ENCODE measurements around the gene KCTD6. TPM values are rescaled to one million over a fixed set of nuclear protein-coding genes. Genes with fewer than 3 reads are reported as not detected.

Gene KCTD6
- total and polyA plus RNA-seq, 2 of the 4 experiments (the other 2 are of a cell fraction) = 7.0 to 9.2 TPM

- no peak overlapping the region for H3K9ac ChIP-seq (ENCODE audit: low read depth, low read length)
- 86% methylated on average over 1 of the region's 3 CpGs; no CpG with 5 or more reads in 1 of the 2 experiments for whole genome bisulfite sequencing, 2 experiments (ENCODE audit: extremely low coverage in 2 of 2, insufficient read length in 1 of 2)
- no peak overlapping the region for H3K27ac ChIP-seq (ENCODE audit: insufficient read depth, low read length)
- H2BK5ac ChIP-seq (ENCODE audit: low read depth, low read length, poor library complexity, severe bottlenecking) = no peak overlapping the region
- DNase-seq (no peak), ATAC-seq (ENCODE audit: low read depth) (no peak)
- no TSS peak for BruUV-seq (replicated peaks)
- H3K18ac ChIP-seq (ENCODE audit: low read depth, low read length) = no peak overlapping the region
- H3K36me3 ChIP-seq (ENCODE audit: control insufficient read depth, insufficient read depth, low read length) = peaks cover 12% of the 10 kb centered on the region; the same call in 1 of the 2 replicates
- no peak overlapping the region for H3K4me3 ChIP-seq (ENCODE audit: insufficient read depth, low read depth, low read length)
- dilution Hi-C loops (cut with HindIII; ENCODE audit: low sequenced_read_pairs, unreplicated experiment) = no loop called here
- CTCF ChIA-PET = no interaction called here
- H4K91ac ChIP-seq (ENCODE audit: insufficient read depth, low read depth, low read length) = no peak overlapping the region
- H3K4me2 ChIP-seq (ENCODE audit: low read depth, low read length) = no peak overlapping the region
- H2BK120ac ChIP-seq (ENCODE audit: low read depth, low read length) = no peak overlapping the region
- intact Hi-C loops (cut with micrococcal nuclease) = no loop called here
- H3K9me1 ChIP-seq (ENCODE audit: insufficient read depth, low read length) = peaks cover 5% of the 10 kb centered on the region
- no peaks in the 10 kb centered on the region for H3K9me3 ChIP-seq (ENCODE audit: control insufficient read depth, insufficient read depth, low read length)
- no peak overlapping the region for H3K56ac ChIP-seq (ENCODE audit: extremely low read depth, insufficient read depth, low read length)
- no peak overlapping the region for H2BK20ac ChIP-seq (ENCODE audit: low read depth, low read length)
- in situ Hi-C loops (cut with MboI; ENCODE audit: low sequenced_read_pairs) = no loop called here
- H3K4ac ChIP-seq (ENCODE audit: low read depth, low read length) = no peak overlapping the region
- no peak overlapping the region for H2AFZ ChIP-seq (replicated peaks; ENCODE audit: low read length, poor library complexity)
- peaks cover 1% of the 10 kb centered on the region; the same call in 1 of the 2 replicates for H3K4me1 ChIP-seq (ENCODE audit: control insufficient read depth, insufficient read depth, low read length)
- no peak overlapping the region for H3K23ac ChIP-seq (ENCODE audit: low read depth, low read length)
- H4K20me1 ChIP-seq (ENCODE audit: insufficient read depth, low read length) = no peaks in the 10 kb centered on the region; the same call in 1 of the 2 replicates
- H2AK9ac ChIP-seq (replicated peaks; ENCODE audit: low read depth, low read length, poor library complexity) = no peak overlapping the region
- no peak overlapping the region for H2AK5ac ChIP-seq (ENCODE audit: low read depth, low read length)
- no peak overlapping the region for H4K5ac ChIP-seq (ENCODE audit: low read depth, low read length)
- H3K27me3 ChIP-seq (ENCODE audit: control insufficient read depth, insufficient read depth, low read length) = no peaks in the 10 kb centered on the region
- no peak overlapping the region for H3K14ac ChIP-seq (replicated peaks; ENCODE audit: low read depth, low read length)
- no peak overlapping the region for H4K8ac ChIP-seq (ENCODE audit: low read depth in 2 of 2, low read length in 2 of 2)
- no peak for TF ChIP-seq POLR2A (IDR thresholded peaks at IDR 0.05; ENCODE audit: low read depth, low read length)
- TF ChIP-seq RCOR1 (IDR thresholded peaks at IDR 0.05; ENCODE audit: insufficient replicate concordance, low read length) = no peak
- no peak for TF ChIP-seq NFE2L2 (IDR thresholded peaks at IDR 0.05; ENCODE audit: low read depth, low read length)
- TF ChIP-seq MAFK (IDR thresholded peaks at IDR 0.05; ENCODE audit: low read depth, low read length) = no peak
- no peak for TF ChIP-seq MAZ (IDR thresholded peaks at IDR 0.05; ENCODE audit: borderline replicate concordance, low read depth, low read length)
- TF ChIP-seq USF2 (IDR thresholded peaks at IDR 0.05; ENCODE audit: low read depth, low read length) = no peak
- no peak for TF ChIP-seq BHLHE40 (IDR thresholded peaks at IDR 0.05; ENCODE audit: low read depth, low read length)
- no peak for TF ChIP-seq CEBPB (IDR thresholded peaks at IDR 0.05; ENCODE audit: low read depth, low read length)
- TF ChIP-seq ELK1 (IDR thresholded peaks at IDR 0.05; ENCODE audit: borderline replicate concordance, low read depth, low read length) = no peak
- TF ChIP-seq FOS (IDR thresholded peaks at IDR 0.05; ENCODE audit: low read depth, low read length) = no peak
- no peak for TF ChIP-seq RAD21 (IDR thresholded peaks at IDR 0.05; ENCODE audit: low read length)
- no peak for TF ChIP-seq RFX5 (IDR thresholded peaks at IDR 0.05; ENCODE audit: low read depth, low read length)
- TF ChIP-seq MXI1 (IDR thresholded peaks at IDR 0.05; ENCODE audit: borderline replicate concordance, low read depth, low read length) = no peak
- no peak for TF ChIP-seq CTCF (conservative IDR thresholded peaks at IDR 0.05; ENCODE audit: low read depth, low read length)
- no peak for TF ChIP-seq SMC3 (IDR thresholded peaks at IDR 0.05; ENCODE audit: low read depth, low read length)
- no peak for TF ChIP-seq CHD1 (IDR thresholded peaks at IDR 0.05; ENCODE audit: low read depth, low read length)
- POLR2A ChIA-PET (ENCODE audit: unreplicated experiment) = no interaction called here
- H2BK15ac ChIP-seq (ENCODE audit: low read depth, low read length) = no peak overlapping the region
- H3K79me1 ChIP-seq (ENCODE audit: low read depth in 1 of 2, low read length in 2 of 2) = no peaks in the 10 kb centered on the region
Observed at GRCh38 chr3:58521336-58521670, 29.4 kb downstream of the KCTD6 start.

Measured in IMR-90 (cell line).